Colonic mucosa (tissue), 4 donors: ENCODE data around the gene NABP2. TPM values are rescaled to one million over a fixed set of nuclear protein-coding genes. Genes with fewer than 3 reads are reported as not detected.
A peak's percentile ranks its signal among the peaks of the same experiment; 100 is the strongest.

Experiments
- DNase-seq: peaks from one replicate; pipeline ENCODE4 v3.0.0-alpha.2; 2020
- H3K27ac ChIP-seq: fragments of 200-600 bp; one replicate; pipeline ENCODE4 v1.8.0; 2021
- H3K27me3 ChIP-seq: fragments of 200-600 bp; one replicate; pipeline ENCODE4 v1.8.0; 2021
- H3K36me3 ChIP-seq: fragments of 200-600 bp; one replicate; pipeline ENCODE4 v1.8.0; 2021
- H3K4me1 ChIP-seq: fragments of 200-600 bp; one replicate; pipeline ENCODE4 v1.8.0; 2021; ENCODE audit warnings: mild to moderate bottlenecking
- H3K4me3 ChIP-seq: fragments of 200-600 bp; one replicate; pipeline ENCODE4 v1.8.0; 2021
- H3K9ac ChIP-seq, 2 donors: one replicate each; pipeline ENCODE4 v1.7.0; 2013; ENCODE audit warnings: control low read depth in 2 of 2, low read depth in 2 of 2, low read length in 2 of 2
- H3K9me3 ChIP-seq: fragments of 200-600 bp; one replicate; pipeline ENCODE4 v1.8.0; 2021
- CTCF ChIP-seq: fragments of 200-600 bp; IDR thresholded peaks from one replicate; pipeline ENCODE4 v1.8.0; 2022; ENCODE audit warnings: antibody characterized with exemption, mild to moderate bottlenecking
- intact Hi-C: fragments of 100-400 bp; cut with DNase I; formaldehyde crosslinking; loops from one replicate; pipeline ENCODE4 v1.14.1; 2022
- total RNA-seq, 2 donors: library from RNA; stranded (reverse); fragmentation: NEBNext Ultra II Directional in 1 of 2; extraction: Animal tissue kit (Norgen Biotek cat#: 25700) in 1 of 2; gene quantifications; one replicate each; pipeline ENCODE4 v1.2.1, GENCODE V29; 2021
- donor health status: healthy.
- donor health status: DM: no; HTN: no; CAD: no.
- donor health status: DM: no; HTN: no; CAD: no.

Gene NABP2
- total RNA-seq, 2 donors from 2014 or later: 30.3 to 68.4 TPM

- Histone ChIP-seq H3K36me3 (peaks cover 14% of the 10 kb centered on the region), H3K9ac (peak overlapping the region in 1 of 2 donors; percentile 86), H3K4me1 (peaks cover 5% of the 10 kb centered on the region), H3K27me3 (no peaks in the 10 kb centered on the region), H3K4me3 (no peak overlapping the region), H3K9me3 (no peaks in the 10 kb centered on the region), H3K27ac (no peak overlapping the region)
- TF ChIP-seq CTCF: no peak
- intact Hi-C loops: loop anchor here (5.0 kb wide), 1 partner anchor 34 kb away; the partner anchor contains the start of genes NABP2 and RNF41
- DNase-seq: no peak
Observed at GRCh38 chr12:56256326-56256960, 32.3 kb downstream of the NABP2 start.

GRCh38 chr12:56257071-56257470 lies 32.9 kb downstream of the NABP2 start:
- no peak for TF ChIP-seq CTCF
- H3K27me3 ChIP-seq: no peaks in the 10 kb centered on the region
- H3K4me3 ChIP-seq: peak overlapping the region; percentile 96
- peaks cover 13% of the 10 kb centered on the region for H3K36me3 ChIP-seq
- H3K27ac ChIP-seq: no peak overlapping the region
- peaks cover 5% of the 10 kb centered on the region for H3K4me1 ChIP-seq
- no peak for DNase-seq
- H3K9ac ChIP-seq: peak overlapping the region; percentile 86 to 96
- intact Hi-C loops: loop anchor here (5.0 kb wide), 1 partner anchor 35 kb away; the partner anchor contains the start of genes NABP2 and RNF41
- no peaks in the 10 kb centered on the region for H3K9me3 ChIP-seq

GRCh38 chr12:56257491-56258067 lies 33.4 kb downstream of the NABP2 start:
- Histone ChIP-seq H3K9me3 (no peaks in the 10 kb centered on the region), H3K27ac (peak overlapping the region; percentile 67), H3K4me3 (peak overlapping the region; percentile 96), H3K4me1 (peaks cover 5% of the 10 kb centered on the region), H3K9ac (peak overlapping the region; percentile 86 to 96), H3K27me3 (no peaks in the 10 kb centered on the region), H3K36me3 (peaks cover 8% of the 10 kb centered on the region)
- DNase-seq: peak; percentile 63
- intact Hi-C loops: loop anchor here (5.0 kb wide), 1 partner anchor 35 kb away; the partner anchor contains the start of genes NABP2 and RNF41
- no peak for TF ChIP-seq CTCF

GRCh38 chr12:56258068-56258819 lies 34.1 kb downstream of the NABP2 start, which contains the start of gene ANKRD52:
TSS of gene ANKRD52 (minus strand) at chr12:56258384. CDS start at chr12:56258269, 115 bp downstream.
- H3K9ac ChIP-seq: peak within 1 kb of the TSS; percentile 86 to 96
- H3K27ac ChIP-seq: peak within 1 kb of the TSS; percentile 67
- H3K9me3 ChIP-seq: no peaks in the 10 kb centered on the region
- peaks cover 5% of the 10 kb centered on the region for H3K4me1 ChIP-seq
- peaks cover 1% of the 10 kb centered on the region for H3K36me3 ChIP-seq
- peak within 1 kb of the TSS; percentile 96 for H3K4me3 ChIP-seq
- intact Hi-C loops: loop anchor here (5.0 kb wide), 1 partner anchor 36 kb away; the partner anchor contains the start of genes NABP2 and RNF41
- TF ChIP-seq CTCF: peak; percentile 64
- peak; percentile 74 for DNase-seq
- H3K27me3 ChIP-seq: no peaks in the 10 kb centered on the region

GRCh38 chr12:56258820-56259183 lies 34.7 kb downstream of the NABP2 start:
- peaks cover 5% of the 10 kb centered on the region for H3K4me1 ChIP-seq
- H3K4me3 ChIP-seq: peak overlapping the region; percentile 96
- no peaks in the 10 kb centered on the region for H3K36me3 ChIP-seq
- no peaks in the 10 kb centered on the region for H3K27me3 ChIP-seq
- DNase-seq: no peak
- intact Hi-C loops: loop anchor here (5.0 kb wide), 1 partner anchor 37 kb away; the partner anchor contains the start of genes NABP2 and RNF41
- H3K9ac ChIP-seq: peak overlapping the region; percentile 86 to 87
- no peaks in the 10 kb centered on the region for H3K9me3 ChIP-seq
- no peak for TF ChIP-seq CTCF
- H3K27ac ChIP-seq: peak overlapping the region; percentile 67
